HUES6 (cell line): ENCODE data around the gene ZNF132.

Source experiments
- H3K27ac ChIP-seq: 2 replicates; pipeline ENCODE4 v1.7.0; 2013; ENCODE audit warnings: low read depth, mild to moderate bottlenecking, low read length, inconsistent platforms
- H3K27me3 ChIP-seq: 2 replicates; pipeline ENCODE4 v1.6.1; 2013; ENCODE audit warnings: low read length; ENCODE audit not compliant: control insufficient read depth, insufficient read depth
- H3K36me3 ChIP-seq: 2 replicates; pipeline ENCODE4 v1.6.1; 2013; ENCODE audit warnings: low read length; ENCODE audit not compliant: control insufficient read depth, insufficient read depth
- H3K4me1 ChIP-seq: 2 replicates; pipeline ENCODE4 v1.6.1; 2013; ENCODE audit warnings: low read length; ENCODE audit not compliant: control insufficient read depth, insufficient read depth
- H3K4me3 ChIP-seq: 2 replicates; pipeline ENCODE4 v1.5.1; 2013; ENCODE audit warnings: low read depth, low read length
- H3K9ac ChIP-seq: one replicate; pipeline ENCODE4 v1.6.1; 2013; ENCODE audit warnings: mild to moderate bottlenecking, low read length
- H3K9me3 ChIP-seq: 2 replicates; pipeline ENCODE4 v1.6.1; 2013; ENCODE audit warnings: low read depth, low read length; ENCODE audit not compliant: control insufficient read depth, insufficient read depth

The ZNF132 gene

GRCh38 chr19:58395220-58395978 is 44.6 kb downstream of the ZNF132 start, which contains the start of gene RNF225:
Gene RNF225 (plus strand): TSS chr19:58395656. CDS start chr19:58396090, 434 bp downstream.
- Histone ChIP-seq H3K27me3 (peaks cover 19% of the 10 kb centered on the region), H3K9ac (peak within 1 kb of the TSS; percentile 56), H3K4me1 (peaks cover 11% of the 10 kb centered on the region), H3K36me3 (peaks cover 43% of the 10 kb centered on the region), H3K9me3 (no peaks in the 10 kb centered on the region), H3K27ac (no peak within 1 kb of the TSS), H3K4me3 (peak within 1 kb of the TSS; percentile 64)

GRCh38 chr19:58394821-58395219 is 45.1 kb downstream of the ZNF132 start:
- Histone ChIP-seq H3K4me1 (peaks cover 9% of the 10 kb centered on the region; the same call in 1 of the 2 replicates), H3K4me3 (no peak overlapping the region), H3K9me3 (no peaks in the 10 kb centered on the region), H3K36me3 (peaks cover 48% of the 10 kb centered on the region), H3K27me3 (peaks cover 16% of the 10 kb centered on the region), H3K27ac (no peak overlapping the region), H3K9ac (no peak overlapping the region)

DNA sequence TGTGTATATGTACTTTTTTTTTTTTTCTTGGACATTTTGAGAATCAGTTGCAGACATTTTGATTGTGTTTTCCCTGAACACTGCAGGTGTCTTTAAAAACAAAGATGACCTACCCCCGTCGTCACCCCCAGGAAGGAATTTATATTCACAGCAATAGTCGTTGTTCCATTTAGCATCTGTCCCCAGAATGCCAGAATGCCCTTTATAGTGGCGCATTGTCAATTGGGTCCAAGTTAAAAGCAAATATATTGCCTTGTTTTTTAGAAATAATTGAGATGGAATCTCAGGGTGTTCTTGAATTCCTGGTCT is 46.3 kb downstream of the ZNF132 start:
- H3K9me3 ChIP-seq: no peaks in the 10 kb centered on the region
- H3K4me1 ChIP-seq: peaks cover 12% of the 10 kb centered on the region; the same call in 1 of the 2 replicates
- peaks cover 56% of the 10 kb centered on the region for H3K36me3 ChIP-seq
- peaks cover 16% of the 10 kb centered on the region for H3K27me3 ChIP-seq
- no peak overlapping the region for H3K4me3 ChIP-seq
- no peak overlapping the region for H3K27ac ChIP-seq
- H3K9ac ChIP-seq: no peak overlapping the region

DNA sequence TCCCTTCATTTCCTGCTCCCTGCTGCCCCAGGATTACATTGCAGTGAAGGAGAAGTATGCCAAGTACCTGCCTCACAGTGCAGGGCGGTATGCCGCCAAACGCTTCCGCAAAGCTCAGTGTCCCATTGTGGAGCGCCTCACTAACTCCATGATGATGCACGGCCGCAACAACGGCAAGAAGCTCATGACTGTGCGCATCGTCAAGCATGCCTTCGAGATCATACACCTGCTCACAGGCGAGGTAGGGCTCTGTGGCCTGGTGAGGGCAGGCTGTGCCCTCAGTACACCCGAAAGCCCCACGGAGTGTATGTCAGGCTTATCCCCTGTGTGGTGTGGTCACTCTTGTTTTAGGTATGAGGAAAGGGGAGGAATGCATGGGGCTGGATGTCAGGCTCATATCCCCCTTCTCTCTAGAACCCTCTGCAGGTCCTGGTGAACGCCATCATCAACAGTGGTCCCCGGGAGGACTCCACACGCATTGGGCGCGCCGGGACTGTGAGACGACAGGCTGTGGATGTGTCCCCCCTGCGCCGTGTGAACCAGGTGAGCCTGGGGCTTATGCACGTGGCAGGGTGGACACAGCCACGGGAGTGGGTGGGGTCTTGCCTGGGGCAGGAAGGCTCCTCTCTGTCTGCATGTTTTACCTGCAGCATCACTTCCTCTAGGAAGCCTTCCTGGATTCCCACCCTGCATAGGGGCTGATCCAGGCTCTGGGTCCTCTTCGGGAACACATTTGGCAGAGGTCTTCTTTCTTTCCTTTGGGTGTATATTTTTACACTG is 46.8 kb downstream of the ZNF132 start:
- Histone ChIP-seq H3K4me1 (peaks cover 15% of the 10 kb centered on the region), H3K9ac (no peak overlapping the region), H3K9me3 (no peaks in the 10 kb centered on the region), H3K27me3 (peaks cover 16% of the 10 kb centered on the region), H3K27ac (no peak overlapping the region), H3K4me3 (no peak overlapping the region), H3K36me3 (peaks cover 61% of the 10 kb centered on the region)

DNA sequence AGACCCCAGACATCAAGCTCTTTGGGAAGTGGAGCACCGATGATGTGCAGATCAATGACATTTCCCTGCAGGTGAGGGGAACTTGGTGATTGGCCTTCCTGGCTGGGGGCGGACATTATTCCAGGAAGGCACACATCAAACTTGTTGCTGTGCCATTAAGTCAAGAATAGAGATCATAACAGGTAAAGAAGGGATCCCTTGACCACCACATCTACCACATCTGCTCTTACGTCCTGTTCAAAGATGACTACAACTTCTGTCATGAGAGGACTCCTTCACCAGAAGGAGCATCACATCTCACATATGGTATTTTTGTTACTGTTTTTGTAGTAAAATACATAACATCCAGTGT is 51.8 kb downstream of the ZNF132 start:
- Histone ChIP-seq H3K27me3 (no peaks in the 10 kb centered on the region), H3K36me3 (peaks cover 49% of the 10 kb centered on the region), H3K9ac (peak overlapping the region; percentile 93), H3K4me1 (peaks cover 18% of the 10 kb centered on the region), H3K27ac (no peak overlapping the region), H3K9me3 (no peaks in the 10 kb centered on the region), H3K4me3 (peak overlapping the region; percentile 99)

GRCh38 chr19:58387338-58388174 is 52.4 kb downstream of the ZNF132 start:
- Histone ChIP-seq H3K36me3 (peaks cover 43% of the 10 kb centered on the region), H3K4me3 (peak overlapping the region; percentile 99), H3K9me3 (no peaks in the 10 kb centered on the region), H3K27ac (peak overlapping the region; percentile 54; the same call in 1 of the 2 replicates), H3K27me3 (no peaks in the 10 kb centered on the region), H3K4me1 (peaks cover 18% of the 10 kb centered on the region), H3K9ac (peak overlapping the region; percentile 93)

- Histone ChIP-seq H3K27ac (peak within 1 kb of the TSS; percentile 98), H3K27me3 (no peaks in the 10 kb centered on the region), H3K9me3 (no peaks in the 10 kb centered on the region), H3K4me1 (peaks cover 18% of the 10 kb centered on the region), H3K9ac (peak within 1 kb of the TSS; percentile 98), H3K36me3 (peaks cover 36% of the 10 kb centered on the region), H3K4me3 (peak within 1 kb of the TSS; percentile 99)
Observed at GRCh38 chr19:58386576-58387337, 53.2 kb downstream of the ZNF132 start, which contains the start of gene RPS5. Gene RPS5 (plus strand): TSS chr19:58387269. CDS start chr19:58388138, 869 bp downstream.

GRCh38 chr19:58385891-58386575 is 53.9 kb downstream of the ZNF132 start:
- Histone ChIP-seq H3K27me3 (no peaks in the 10 kb centered on the region), H3K4me3 (peak overlapping the region; percentile 99), H3K9me3 (no peaks in the 10 kb centered on the region), H3K4me1 (peaks cover 18% of the 10 kb centered on the region), H3K27ac (peak overlapping the region; percentile 98), H3K9ac (peak overlapping the region; percentile 98), H3K36me3 (peaks cover 32% of the 10 kb centered on the region)

DNA sequence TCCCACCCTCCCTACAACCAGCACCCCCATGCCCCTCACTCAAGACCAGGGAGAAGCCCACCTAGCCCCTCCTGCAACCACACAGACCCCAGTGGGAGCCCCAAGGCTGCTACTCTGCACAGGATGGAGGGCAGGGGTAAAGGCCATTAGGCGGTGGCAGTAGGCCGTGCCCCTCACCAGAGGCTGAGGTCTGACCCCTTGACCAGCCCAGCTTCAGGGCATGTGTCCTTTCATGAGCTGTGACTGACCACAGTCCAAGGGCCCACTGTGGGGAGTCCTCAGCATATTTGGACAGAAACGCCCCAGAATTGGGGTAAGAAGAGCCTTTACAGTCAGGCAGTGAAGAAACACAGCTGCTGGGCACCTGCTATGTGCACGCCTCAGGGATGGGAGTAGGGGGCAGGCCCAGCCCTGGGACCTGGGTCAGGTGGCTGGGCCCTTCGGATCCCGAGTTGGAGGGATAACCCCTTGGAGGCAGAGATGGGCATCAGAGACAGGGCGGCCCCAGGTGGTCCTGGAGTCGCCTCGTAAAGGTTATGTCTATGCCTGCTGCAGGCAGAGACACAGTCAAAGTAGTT is 54.6 kb downstream of the ZNF132 start:
- H3K36me3 ChIP-seq: peaks cover 26% of the 10 kb centered on the region
- no peak overlapping the region for H3K27ac ChIP-seq

More for the DNA sequence above, 54.6 kb downstream of the ZNF132 start:
- Histone ChIP-seq H3K4me3 (peak overlapping the region; percentile 99), H3K27me3 (no peaks in the 10 kb centered on the region), H3K9ac (peak overlapping the region; percentile 98), H3K4me1 (peaks cover 18% of the 10 kb centered on the region), H3K9me3 (no peaks in the 10 kb centered on the region)
